IPS-18a (cell line): Measurements from ENCODE around the gene ABCC6.
"Not testable (repeated sequence)": the region's sequence is repeated elsewhere in the genome, so short reads cannot be mapped to it uniquely, and the experiment has no call there.

ENCODE experiments used
- H3K27ac ChIP-seq: one replicate; pipeline ENCODE4 v1.5.1; 2013; ENCODE audit warnings: low read length
- H3K27me3 ChIP-seq: one replicate; pipeline ENCODE4 v1.6.1; 2013; ENCODE audit warnings: mild to moderate bottlenecking, low read length; ENCODE audit not compliant: control insufficient read depth, insufficient read depth
- H3K36me3 ChIP-seq: one replicate; pipeline ENCODE4 v1.6.1; 2013; ENCODE audit warnings: low read depth, low read length; ENCODE audit not compliant: control insufficient read depth
- H3K4me1 ChIP-seq: one replicate; pipeline ENCODE4 v1.6.1; 2013; ENCODE audit warnings: low read depth, low read length; ENCODE audit not compliant: control insufficient read depth
- H3K4me3 ChIP-seq: one replicate; pipeline ENCODE4 v1.5.1; 2013; ENCODE audit warnings: low read length
- H3K9ac ChIP-seq: one replicate; pipeline ENCODE4 v1.6.1; 2013; ENCODE audit warnings: mild to moderate bottlenecking, low read length, moderate library complexity
- H3K9me3 ChIP-seq: one replicate; pipeline ENCODE4 v1.6.1; 2013; ENCODE audit warnings: low read depth, low read length; ENCODE audit not compliant: control insufficient read depth

Gene ABCC6

GRCh38 chr16:16184594-16184993, 38.7 kb downstream of the ABCC6 start:
- no peaks in the 10 kb centered on the region for H3K27me3 ChIP-seq

DNA sequence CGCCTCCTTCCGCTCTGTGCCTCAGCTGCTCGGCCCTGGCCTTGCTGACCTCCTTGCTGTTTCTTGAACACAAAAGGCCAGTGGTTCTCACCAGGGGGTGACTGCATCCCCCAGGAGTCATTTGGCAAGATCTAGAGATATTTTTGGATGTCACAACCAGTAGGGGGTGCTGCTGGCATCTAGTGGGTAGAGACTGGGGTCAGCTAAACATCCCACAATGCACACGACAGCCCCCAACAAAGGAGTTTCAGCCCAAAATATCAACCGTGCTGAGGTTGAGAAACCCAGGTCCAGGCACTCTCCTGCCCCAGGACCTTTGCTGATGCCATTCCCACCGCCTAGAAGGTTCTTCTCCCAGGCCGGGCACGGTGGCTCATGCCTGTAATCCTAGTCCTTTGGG, 39.7 kb downstream of the ABCC6 start:
- Histone ChIP-seq H3K9me3 (no peaks in the 10 kb centered on the region), H3K4me1 (peaks cover 5% of the 10 kb centered on the region), H3K27ac (no peak overlapping the region), H3K36me3 (no peaks in the 10 kb centered on the region), H3K27me3 (no peaks in the 10 kb centered on the region), H3K4me3 (no peak overlapping the region), H3K9ac (no peak overlapping the region)

More at GRCh38 chr16:16184594-16184993, 38.7 kb downstream of the ABCC6 start:
- H3K9ac ChIP-seq, result no peak overlapping the region
- no peaks in the 10 kb centered on the region for H3K9me3 ChIP-seq
- H3K27ac ChIP-seq, result no peak overlapping the region
- H3K4me1 ChIP-seq, result peaks cover 5% of the 10 kb centered on the region
- no peaks in the 10 kb centered on the region for H3K36me3 ChIP-seq
- H3K4me3 ChIP-seq, result no peak overlapping the region

GRCh38 chr16:16182918-16183317, 40.4 kb downstream of the ABCC6 start:
- Histone ChIP-seq H3K36me3 (no peaks in the 10 kb centered on the region), H3K4me3 (no peak overlapping the region), H3K27ac (no peak overlapping the region), H3K27me3 (no peaks in the 10 kb centered on the region), H3K9me3 (no peaks in the 10 kb centered on the region), H3K9ac (no peak overlapping the region), H3K4me1 (peaks cover 5% of the 10 kb centered on the region)

GRCh38 chr16:16181748-16182147, 41.5 kb downstream of the ABCC6 start:
- not testable (repeated sequence) for H3K4me1 ChIP-seq, H3K27me3 ChIP-seq, H3K36me3 ChIP-seq, H3K4me3 ChIP-seq, H3K9ac ChIP-seq, H3K9me3 ChIP-seq, H3K27ac ChIP-seq

- H3K36me3 ChIP-seq, result no peaks in the 10 kb centered on the region
- H3K27me3 ChIP-seq, result no peaks in the 10 kb centered on the region
- H3K4me3 ChIP-seq, result no peak overlapping the region
- H3K9me3 ChIP-seq, result no peaks in the 10 kb centered on the region
- H3K9ac ChIP-seq, result no peak overlapping the region
- H3K27ac ChIP-seq, result no peak overlapping the region
- H3K4me1 ChIP-seq, result peaks cover 5% of the 10 kb centered on the region
These were observed 44.7 kb downstream of the ABCC6 start for GRCh38 chr16:16178455-16179162.

GRCh38 chr16:16176328-16176727, 47.0 kb downstream of the ABCC6 start:
- H3K36me3 ChIP-seq, result no peaks in the 10 kb centered on the region
- H3K27me3 ChIP-seq, result no peaks in the 10 kb centered on the region
- H3K9me3 ChIP-seq, result no peaks in the 10 kb centered on the region
- H3K27ac ChIP-seq, result no peak overlapping the region
- no peak overlapping the region for H3K4me3 ChIP-seq
- H3K4me1 ChIP-seq, result no peaks in the 10 kb centered on the region
- no peak overlapping the region for H3K9ac ChIP-seq

DNA sequence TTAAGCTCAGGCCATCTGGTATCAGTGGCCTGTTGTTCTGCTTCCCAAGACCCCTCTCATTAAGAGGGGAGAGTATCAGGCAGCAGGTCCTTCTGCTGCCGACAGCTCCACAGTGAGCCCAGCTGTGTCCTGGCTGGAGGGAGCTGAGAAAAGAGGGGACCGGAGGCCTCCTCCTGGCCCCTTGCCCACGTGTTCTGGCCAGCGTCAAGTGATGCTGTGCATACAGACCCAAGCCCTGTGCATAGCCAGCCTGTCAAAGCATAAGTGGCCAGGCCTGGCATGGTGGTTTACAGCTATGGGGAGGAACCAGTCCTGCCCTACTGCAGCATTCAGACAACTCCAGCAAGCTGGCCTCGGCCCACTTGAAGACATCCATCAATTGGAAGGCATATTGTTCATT, 48.0 kb downstream of the ABCC6 start:
- no peaks in the 10 kb centered on the region for H3K36me3 ChIP-seq
- H3K27ac ChIP-seq, result no peak overlapping the region
- H3K4me3 ChIP-seq, result no peak overlapping the region
- H3K4me1 ChIP-seq, result no peaks in the 10 kb centered on the region
- no peak overlapping the region for H3K9ac ChIP-seq
- no peaks in the 10 kb centered on the region for H3K27me3 ChIP-seq
- H3K9me3 ChIP-seq, result no peaks in the 10 kb centered on the region

- no peaks in the 10 kb centered on the region for H3K27me3 ChIP-seq
- no peak overlapping the region for H3K9ac ChIP-seq
- no peaks in the 10 kb centered on the region for H3K36me3 ChIP-seq
- H3K27ac ChIP-seq, result no peak overlapping the region
- no peak overlapping the region for H3K4me3 ChIP-seq
- H3K4me1 ChIP-seq, result no peaks in the 10 kb centered on the region
- H3K9me3 ChIP-seq, result no peaks in the 10 kb centered on the region
These were observed 50.3 kb downstream of the ABCC6 start for GRCh38 chr16:16172991-16173390.

DNA sequence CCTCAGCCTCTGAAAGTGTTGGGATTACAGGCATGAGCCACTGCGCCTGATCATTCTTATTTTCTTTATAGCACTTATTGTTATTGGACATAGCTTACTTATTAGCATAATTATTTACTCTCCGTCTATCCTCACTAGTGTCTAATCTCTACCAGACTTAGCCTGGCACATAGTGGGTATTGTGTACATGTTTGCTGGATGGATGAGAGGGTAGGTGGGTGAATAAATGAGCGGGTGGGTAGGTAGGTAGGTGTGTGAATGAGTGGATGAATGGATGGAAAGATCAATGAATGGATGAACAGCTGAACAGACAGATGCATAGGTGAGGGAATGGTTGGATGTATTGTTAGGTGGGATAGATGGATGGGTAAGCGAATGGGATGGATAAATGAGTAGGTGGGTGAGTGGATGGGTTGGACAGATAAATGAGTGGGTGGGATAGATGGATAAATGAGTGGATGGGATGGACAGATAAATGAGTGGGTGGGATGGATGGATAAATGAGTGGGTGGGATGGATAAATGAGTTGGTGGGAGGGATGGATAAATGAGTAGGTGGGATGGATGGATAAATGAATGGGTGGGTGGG, 51.9 kb downstream of the ABCC6 start:
- Histone ChIP-seq H3K4me1 (no peaks in the 10 kb centered on the region), H3K36me3 (no peaks in the 10 kb centered on the region), H3K4me3 (no peak overlapping the region), H3K9ac (no peak overlapping the region), H3K27ac (no peak overlapping the region), H3K27me3 (no peaks in the 10 kb centered on the region), H3K9me3 (no peaks in the 10 kb centered on the region)

DNA sequence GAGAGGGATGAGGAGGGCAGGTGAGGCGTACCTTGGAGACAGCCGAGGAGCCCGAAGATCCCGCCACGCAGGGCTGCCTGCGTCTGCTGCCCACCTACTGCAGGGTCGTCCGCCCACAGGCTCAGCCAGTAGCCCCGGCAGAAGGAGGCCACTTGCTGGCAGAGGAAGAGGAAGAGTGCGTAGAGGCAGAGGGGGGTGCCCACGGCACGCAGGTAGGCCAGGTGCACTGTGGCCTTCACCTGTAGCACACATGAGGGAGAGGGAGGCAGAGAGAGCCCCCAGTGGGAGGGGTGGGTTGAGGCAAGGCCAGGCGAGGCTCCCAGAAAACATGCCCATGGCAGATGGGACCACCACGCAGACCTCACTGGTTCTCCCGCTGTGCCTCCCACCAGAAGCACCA, 53.7 kb downstream of the ABCC6 start:
- no peaks in the 10 kb centered on the region for H3K27me3 ChIP-seq
- no peaks in the 10 kb centered on the region for H3K36me3 ChIP-seq
- no peaks in the 10 kb centered on the region for H3K4me1 ChIP-seq
- H3K9me3 ChIP-seq, result no peaks in the 10 kb centered on the region
- H3K9ac ChIP-seq, result no peak overlapping the region
- H3K4me3 ChIP-seq, result no peak overlapping the region
- H3K27ac ChIP-seq, result no peak overlapping the region

DNA sequence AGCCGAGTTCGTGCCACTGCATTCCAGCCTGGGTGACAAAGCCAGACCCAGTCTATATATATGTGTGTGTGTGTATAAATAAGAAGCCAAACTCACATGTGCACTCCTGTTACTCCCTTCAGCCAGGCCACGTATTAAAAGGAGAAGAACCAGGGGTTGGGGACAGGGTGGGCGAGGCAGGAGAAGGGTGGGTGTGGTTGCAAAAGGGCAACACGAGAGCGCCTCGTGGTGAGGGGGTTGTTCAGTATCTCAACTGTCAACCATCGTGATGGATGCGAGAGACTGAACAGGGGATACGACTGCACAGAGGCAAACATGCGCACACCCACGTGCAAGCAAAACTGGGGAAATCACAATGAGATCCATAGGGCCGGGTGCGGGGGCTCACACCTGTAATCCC, 54.9 kb downstream of the ABCC6 start:
- Histone ChIP-seq H3K4me3 (no peak overlapping the region), H3K27me3 (no peaks in the 10 kb centered on the region), H3K4me1 (no peaks in the 10 kb centered on the region), H3K9me3 (no peaks in the 10 kb centered on the region), H3K27ac (no peak overlapping the region), H3K9ac (no peak overlapping the region), H3K36me3 (no peaks in the 10 kb centered on the region)

GRCh38 chr16:16167927-16168326, 55.4 kb downstream of the ABCC6 start:
- H3K36me3 ChIP-seq, result no peaks in the 10 kb centered on the region
- no peaks in the 10 kb centered on the region for H3K9me3 ChIP-seq
- no peak overlapping the region for H3K4me3 ChIP-seq
- H3K9ac ChIP-seq, result no peak overlapping the region
- no peaks in the 10 kb centered on the region for H3K4me1 ChIP-seq
- no peaks in the 10 kb centered on the region for H3K27me3 ChIP-seq
- no peak overlapping the region for H3K27ac ChIP-seq
